LNCaP clone FGC (cell line): ENCODE measurements around the gene KLRF1.

Experiments used
- DNase-seq: peaks from one replicate; pipeline ENCODE4 v3.0.0-alpha.2; 2011; ENCODE audit warnings: low read depth
- H3K4me3 ChIP-seq: 2 replicates; pipeline ENCODE4 v1.5.1; 2011; ENCODE audit warnings: mild to moderate bottlenecking, low read depth, low read length, control low read depth
- CTCF ChIP-seq: IDR thresholded peaks from 2 replicates; pipeline ENCODE4 v1.5.1; 2012; ENCODE audit warnings: mild to moderate bottlenecking; ENCODE audit not compliant: control insufficient read depth, insufficient read depth; ENCODE audit errors: extremely low read depth

Gene KLRF1

GRCh38 chr12:9829483-9829882 is 2.2 kb downstream of the KLRF1 start:
- no peak overlapping the region for H3K4me3 ChIP-seq
- DNase-seq = no peak
- no peak for TF ChIP-seq CTCF

- no peak for DNase-seq
- H3K4me3 ChIP-seq = no peak overlapping the region
- TF ChIP-seq CTCF = no peak
Measured at GRCh38 chr12:9829982-9830381, 2.7 kb downstream of the KLRF1 start.

- no peak overlapping the region for H3K4me3 ChIP-seq
- DNase-seq = no peak
- TF ChIP-seq CTCF = no peak
Measured at GRCh38 chr12:9831720-9832119, 4.4 kb downstream of the KLRF1 start.

- DNase-seq = no peak
- H3K4me3 ChIP-seq = no peak overlapping the region
- no peak for TF ChIP-seq CTCF
Measured at GRCh38 chr12:9843407-9843806, 16.1 kb downstream of the KLRF1 start.

GRCh38 chr12:9848899-9849298 is 21.6 kb downstream of the KLRF1 start:
- no peak for DNase-seq
- H3K4me3 ChIP-seq = no peak overlapping the region
- no peak for TF ChIP-seq CTCF

- no peak for DNase-seq
- H3K4me3 ChIP-seq = no peak overlapping the region
- TF ChIP-seq CTCF = no peak
Measured at GRCh38 chr12:9851050-9851449, 23.8 kb downstream of the KLRF1 start.

GRCh38 chr12:9851927-9852326 is 24.6 kb downstream of the KLRF1 start:
- no peak for DNase-seq
- no peak for TF ChIP-seq CTCF

More at GRCh38 chr12:9851927-9852326, 24.6 kb downstream of the KLRF1 start:
- no peak overlapping the region for H3K4me3 ChIP-seq
